Omental fat pad (tissue), 4 donors: ENCODE results near the gene ITPR3. TPM values are rescaled to one million over a fixed set of nuclear protein-coding genes. Genes with fewer than 3 reads are reported as not detected.

Experiments used
- ATAC-seq: fragments of 150-250 bp; one replicate; pipeline ENCODE4 v1.9.1; 2016; ENCODE audit warnings: mild to moderate bottlenecking, moderate library complexity; ENCODE audit not compliant: low FRiP score
- DNase-seq: peaks from one replicate; pipeline ENCODE4 v3.0.0-alpha.2; 2019; ENCODE audit warnings: low spot score
- CTCF ChIP-seq, 3 donors: fragments of 450-650 bp; IDR thresholded peaks; one replicate each; pipeline ENCODE4 v1.5.1; 2016 to 2017; ENCODE audit warnings: antibody characterized with exemption in 3 of 3, mild to moderate bottlenecking in 3 of 3, moderate library complexity in 2 of 3
- total RNA-seq, 4 donors: library from RNA; depleted of rRNA; stranded (reverse); fragments of >200 nt; gene quantifications; one replicate each; pipeline ENCODE4 v1.1.0, GENCODE V29; 2016

Gene ITPR3
- total RNA-seq, 4 donors from 2014 or later, result 25.7 to 62.0 (median 35.9) TPM

GRCh38 chr6:33731751-33732282 lies 110.7 kb downstream of the ITPR3 start:
- no peak for DNase-seq
- no peak for TF ChIP-seq CTCF (IDR thresholded peaks at IDR 0.05)
- ATAC-seq, result no peak

DNA sequence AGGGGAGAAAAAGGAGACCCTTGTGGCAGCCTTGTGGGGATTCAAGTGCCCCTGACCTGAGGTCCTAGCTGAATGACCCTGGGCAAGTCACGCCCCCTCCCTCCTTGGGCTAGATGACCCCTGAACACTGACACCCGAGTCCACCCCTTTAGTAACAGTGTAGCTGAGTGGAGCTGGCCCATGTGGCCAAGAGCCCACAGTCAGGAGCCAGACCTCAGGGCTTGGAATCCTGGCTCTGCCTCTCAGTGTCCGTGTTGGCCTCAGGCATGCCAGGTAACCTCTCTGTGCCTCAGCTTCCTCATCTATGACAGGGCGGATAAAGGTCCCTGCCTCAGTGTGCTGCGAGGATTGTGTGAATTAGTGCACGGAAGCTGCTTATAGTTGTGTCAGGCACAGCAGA lies 111.3 kb downstream of the ITPR3 start:
- no peak for DNase-seq
- no peak for TF ChIP-seq CTCF (IDR thresholded peaks at IDR 0.05)
- ATAC-seq, result no peak

GRCh38 chr6:33732817-33733708 lies 111.9 kb downstream of the ITPR3 start:
- no peak for DNase-seq
- no peak for TF ChIP-seq CTCF (IDR thresholded peaks at IDR 0.05)
- ATAC-seq, result no peak

DNA sequence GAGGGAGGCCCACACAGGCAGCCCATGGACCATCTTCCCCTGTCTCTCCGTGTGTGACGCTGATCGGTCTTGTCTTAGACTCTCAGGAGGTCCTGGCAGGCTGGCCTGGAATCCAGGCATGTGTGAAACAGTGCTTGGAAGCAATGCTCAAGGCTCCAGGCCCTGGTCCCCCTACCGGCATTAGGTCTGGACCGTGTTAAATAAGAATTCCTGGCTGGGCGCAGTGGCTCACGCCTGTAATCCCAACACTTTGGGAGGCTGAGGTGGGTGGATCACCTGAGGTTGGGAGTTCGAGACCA lies 112.5 kb downstream of the ITPR3 start:
- no peak for DNase-seq
- no peak for TF ChIP-seq CTCF (IDR thresholded peaks at IDR 0.05)
- no peak for ATAC-seq

GRCh38 chr6:33735216-33735615 lies 114.1 kb downstream of the ITPR3 start:
- no peak for DNase-seq
- TF ChIP-seq CTCF (IDR thresholded peaks at IDR 0.05), result no peak
- ATAC-seq, result no peak

DNA sequence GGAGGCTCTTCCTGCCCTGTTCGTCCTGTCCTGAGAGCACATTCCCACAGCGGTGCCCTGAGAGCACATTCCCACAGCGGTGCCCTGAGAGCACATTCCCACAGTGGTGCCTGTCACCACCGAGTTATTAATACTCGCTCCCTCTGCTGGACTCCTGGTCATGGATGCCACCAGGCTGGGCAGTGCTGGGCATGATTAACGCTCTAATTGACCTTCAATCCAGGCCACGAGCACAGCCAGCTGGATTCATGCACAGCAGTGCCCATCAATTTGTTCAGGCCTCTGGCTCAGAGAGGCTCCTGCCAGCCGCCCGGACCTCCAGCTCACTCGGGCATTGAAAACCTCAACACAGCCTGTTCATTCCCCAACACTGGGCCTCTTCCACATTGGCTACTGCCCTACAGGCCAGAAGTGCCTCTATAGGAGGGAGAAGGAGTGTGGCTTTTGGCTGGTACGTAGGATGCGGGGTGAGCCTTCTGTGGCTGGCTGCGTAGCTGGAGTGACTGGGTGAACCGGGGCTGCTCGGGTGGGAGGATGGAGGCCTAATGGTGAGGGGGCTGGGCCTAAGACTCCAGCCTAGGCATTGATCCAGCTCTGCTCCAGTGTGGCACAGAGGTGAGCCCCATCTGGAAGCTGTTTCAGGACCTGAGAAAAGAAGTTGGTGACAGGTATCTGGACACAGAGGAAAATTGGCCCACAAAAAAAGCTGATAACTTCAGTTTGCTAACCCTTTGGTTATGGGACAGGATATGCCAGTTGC lies 116.3 kb downstream of the ITPR3 start:
- no peak for DNase-seq
- no peak for TF ChIP-seq CTCF (IDR thresholded peaks at IDR 0.05)
- ATAC-seq, result no peak
